ENCODE results near the gene RDH11.

The RDH11 gene

GRCh38 chr14:67650151-67650550 is 45.4 kb downstream of the RDH11 start:
- DNase-seq (ENCODE audit: low read depth), result no peak

- no peak for DNase-seq (ENCODE audit: low read depth)
These were observed 49.4 kb downstream of the RDH11 start for GRCh38 chr14:67646131-67646530.

- no peak for DNase-seq (ENCODE audit: low read depth)
These were observed 50.1 kb downstream of the RDH11 start for GRCh38 chr14:67645414-67645813.

- DNase-seq (ENCODE audit: low read depth), result no peak
These were observed 51.1 kb downstream of the RDH11 start for GRCh38 chr14:67644428-67644827.

GRCh38 chr14:67643713-67644112 is 51.9 kb downstream of the RDH11 start:
- no peak for DNase-seq (ENCODE audit: low read depth)

- no peak for DNase-seq (ENCODE audit: low read depth)
These were observed 53.4 kb downstream of the RDH11 start for GRCh38 chr14:67641902-67642749.

GRCh38 chr14:67641480-67641879 is 54.1 kb downstream of the RDH11 start:
- DNase-seq (ENCODE audit: low read depth), result no peak

- no peak for DNase-seq (ENCODE audit: low read depth)
These were observed 56.9 kb downstream of the RDH11 start for GRCh38 chr14:67638642-67639041.

GRCh38 chr14:67636361-67636919 is 59.1 kb downstream of the RDH11 start:
- no peak for DNase-seq (ENCODE audit: low read depth)

- DNase-seq (ENCODE audit: low read depth), result no peak
These were observed 62.0 kb downstream of the RDH11 start for GRCh38 chr14:67633451-67634147.

- DNase-seq (ENCODE audit: low read depth), result no peak
These were observed 64.6 kb downstream of the RDH11 start for GRCh38 chr14:67630938-67631337.

GRCh38 chr14:67630186-67630585 is 65.4 kb downstream of the RDH11 start:
- DNase-seq (ENCODE audit: low read depth), result no peak

- DNase-seq (ENCODE audit: low read depth), result no peak
These were observed 68.0 kb downstream of the RDH11 start for GRCh38 chr14:67627519-67627918.
